GM12873 (cell line): Measurements from ENCODE around the gene SLC1A2.

ENCODE experiments used
- CTCF ChIP-seq: IDR thresholded peaks from 2 replicates; pipeline ENCODE4 v1.5.1; 2012; ENCODE audit warnings: low read depth, mild to moderate bottlenecking, moderate library complexity, low read length, control low read depth; ENCODE audit not compliant: insufficient read depth; ENCODE audit errors: missing control alignments

Gene SLC1A2

GRCh38 chr11:35424157-35424940 is 5.0 kb upstream of the SLC1A2 start:
- TF ChIP-seq CTCF = no peak

- no peak for TF ChIP-seq CTCF
These were observed 1.0 kb upstream of the SLC1A2 start for GRCh38 chr11:35420371-35420770.

GRCh38 chr11:35419830-35420333 is 524 bp upstream of the SLC1A2 start:
- no peak for TF ChIP-seq CTCF

- TF ChIP-seq CTCF = no peak
These were observed 825 bp downstream of the SLC1A2 start for GRCh38 chr11:35418282-35419183.

GRCh38 chr11:35415487-35415886 is 3.9 kb downstream of the SLC1A2 start:
- TF ChIP-seq CTCF = no peak

- TF ChIP-seq CTCF = no peak
These were observed 4.6 kb downstream of the SLC1A2 start for GRCh38 chr11:35414776-35415175.

GRCh38 chr11:35414311-35414710 is 5.0 kb downstream of the SLC1A2 start:
- TF ChIP-seq CTCF = no peak
